OCI-LY7 (cell line): Measurements from ENCODE around the gene NCAPG. TPM values are rescaled to one million over a fixed set of nuclear protein-coding genes. Genes with fewer than 3 reads are reported as not detected.

Source experiments
- BruUV-seq: library from RNA; stranded (reverse); fragments of 400-500 nt; replicated peaks from 2 replicates; lab custom pipeline; 2021; lab: Mats Ljungman, UMichigan
- CTCF ChIA-PET: fragments of 300-600 bp; sonication (Branson Sonifier 250); formaldehyde crosslinking; loops from one replicate; lab custom pipeline; 2022; ENCODE audit warnings: antibody characterized with exemption; ENCODE audit not compliant: unreplicated experiment; lab: Charles Lee
- POLR2A ChIA-PET: fragments of 300-600 bp; sonication (Branson Sonifier 250); formaldehyde crosslinking; loops from one replicate; lab custom pipeline; 2022; ENCODE audit warnings: antibody characterized with exemption; lab: Charles Lee
- DNase-seq: peaks from one replicate; pipeline ENCODE4 v3.0.0-alpha.2; 2015; ENCODE audit warnings: low spot score
- H2AFZ ChIP-seq: fragments of 200-600 bp; sonication (generic), shearing (Covaris generic); 2 replicates; pipeline ENCODE4 v1.6.1; 2014; ENCODE audit warnings: mild to moderate bottlenecking, antibody characterized with exemption, low read length, moderate library complexity
- H3K27ac ChIP-seq: fragments of 200-600 bp; sonication (generic); 2 replicates; pipeline ENCODE4 v1.5.1; 2014; ENCODE audit warnings: mixed run types, low read depth, mild to moderate bottlenecking, moderate library complexity, low read length, inconsistent platforms; ENCODE audit not compliant: poor library complexity, severe bottlenecking
- H3K36me3 ChIP-seq: fragments of 200-600 bp; sonication (generic); 2 replicates; pipeline ENCODE4 v1.6.1; 2014; ENCODE audit warnings: mild to moderate bottlenecking, antibody characterized with exemption, low read length, moderate library complexity, mixed read lengths; ENCODE audit not compliant: insufficient read depth
- H3K4me1 ChIP-seq: fragments of 200-600 bp; sonication (generic); 2 replicates; pipeline ENCODE4 v1.5.1; 2014; ENCODE audit warnings: mild to moderate bottlenecking, low read length; ENCODE audit not compliant: insufficient read depth, poor library complexity, severe bottlenecking
- H3K4me2 ChIP-seq: fragments of 200-600 bp; sonication (generic); 2 replicates; pipeline ENCODE4 v1.6.1; 2014; ENCODE audit warnings: mild to moderate bottlenecking, low read length
- H3K4me3 ChIP-seq: fragments of 200-600 bp; sonication (generic); 2 replicates; pipeline ENCODE4 v1.5.1; 2014; ENCODE audit warnings: mild to moderate bottlenecking, low read depth, low read length; ENCODE audit not compliant: poor library complexity, severe bottlenecking
- H3K79me2 ChIP-seq: fragments of 200-600 bp; sonication (generic); 2 replicates; pipeline ENCODE4 v1.6.1; 2016; ENCODE audit warnings: low read depth, mild to moderate bottlenecking, low read length, moderate library complexity, mixed read lengths; ENCODE audit not compliant: insufficient read depth
- H3K9me2 ChIP-seq: fragments of 200-600 bp; sonication (generic); 2 replicates; pipeline ENCODE4 v1.6.1; 2016; ENCODE audit warnings: mild to moderate bottlenecking, low read length, mixed read lengths; ENCODE audit not compliant: insufficient read depth
- H3K9me3 ChIP-seq: fragments of 200-600 bp; sonication (generic); 2 replicates; pipeline ENCODE4 v1.6.1; 2014; ENCODE audit warnings: mild to moderate bottlenecking, mixed run types, low read length, mixed read lengths
- H4K20me1 ChIP-seq: fragments of 200-600 bp; sonication (generic); 2 replicates; pipeline ENCODE4 v1.6.1; 2014; ENCODE audit warnings: mild to moderate bottlenecking, antibody characterized with exemption, low read length, moderate library complexity, mixed read lengths; ENCODE audit not compliant: insufficient read depth
- EZH2phosphoT487 ChIP-seq: fragments of 200-600 bp; sonication (generic); IDR thresholded peaks from 2 replicates; pipeline ENCODE4 v1.6.1; 2018; ENCODE audit warnings: low read depth, borderline replicate concordance, mild to moderate bottlenecking, mixed run types, antibody characterized with exemption, low read length, moderate library complexity, mixed read lengths
- intact Hi-C: fragments of 100-400 bp; cut with micrococcal nuclease; formaldehyde crosslinking; loops from one replicate; pipeline ENCODE4 v1.10.0; 2022; ENCODE audit not compliant: unreplicated experiment
- total RNA-seq, 2 experiments: library from RNA; depleted of rRNA in 1 of 2; stranded (reverse); fragments of >200 nt in 1 of 2; shearing (Covaris generic) in 1 of 2; gene quantifications; 2 replicates each; pipeline ENCODE4 v1.2.3, GENCODE V29; 2014 to 2022
- TF ChIP-seq, protein P1 (sequence below): fragments of 200-600 bp; sonication (generic); conservative IDR thresholded peaks from 2 replicates; pipeline ENCODE4 v1.5.1; 2014; ENCODE audit warnings: mild to moderate bottlenecking, antibody characterized with exemption, low read length, moderate library complexity, mixed read lengths

NCAPG gene
- total RNA-seq, 2 experiments from 2014 or later = 57.5 to 95.4 TPM

DNA sequence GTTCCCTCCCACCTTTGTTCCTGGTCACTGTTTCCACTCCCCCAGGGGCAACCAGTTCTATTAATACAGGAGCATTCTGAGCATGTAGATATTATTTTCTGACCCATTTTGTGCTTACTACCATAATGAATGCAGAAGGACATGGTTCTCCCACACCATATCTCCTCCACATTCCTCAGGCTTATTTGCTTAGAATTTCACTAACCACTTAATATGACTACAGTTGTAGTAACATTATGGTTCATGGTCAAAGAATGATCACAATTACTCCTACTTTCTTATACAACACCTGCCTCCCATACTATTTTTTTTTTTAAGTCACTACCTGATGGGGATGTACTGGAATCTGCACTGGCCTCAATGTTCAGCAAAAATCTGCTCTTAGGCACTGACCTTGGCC, 21.8 kb upstream of the NCAPG start:
- H3K4me1 ChIP-seq = peaks cover 13% of the 10 kb centered on the region
- no peaks in the 10 kb centered on the region for H3K9me2 ChIP-seq
- BruUV-seq = no TSS peak
- no peaks in the 10 kb centered on the region; the same call in 1 of the 2 replicates for H3K9me3 ChIP-seq
- CTCF ChIA-PET = no interaction called here
- POLR2A ChIA-PET = no interaction called here
- H4K20me1 ChIP-seq = no peaks in the 10 kb centered on the region
- intact Hi-C loops = loop anchor here (5.0 kb wide), 1 partner anchor 247 kb away; no protein-coding TSS in a partner anchor
- H3K4me3 ChIP-seq = no peak overlapping the region
- peaks cover 29% of the 10 kb centered on the region for H3K36me3 ChIP-seq
- no peaks in the 10 kb centered on the region; the same call in 1 of the 2 replicates for H3K79me2 ChIP-seq
- TF ChIP-seq, protein P1, sequence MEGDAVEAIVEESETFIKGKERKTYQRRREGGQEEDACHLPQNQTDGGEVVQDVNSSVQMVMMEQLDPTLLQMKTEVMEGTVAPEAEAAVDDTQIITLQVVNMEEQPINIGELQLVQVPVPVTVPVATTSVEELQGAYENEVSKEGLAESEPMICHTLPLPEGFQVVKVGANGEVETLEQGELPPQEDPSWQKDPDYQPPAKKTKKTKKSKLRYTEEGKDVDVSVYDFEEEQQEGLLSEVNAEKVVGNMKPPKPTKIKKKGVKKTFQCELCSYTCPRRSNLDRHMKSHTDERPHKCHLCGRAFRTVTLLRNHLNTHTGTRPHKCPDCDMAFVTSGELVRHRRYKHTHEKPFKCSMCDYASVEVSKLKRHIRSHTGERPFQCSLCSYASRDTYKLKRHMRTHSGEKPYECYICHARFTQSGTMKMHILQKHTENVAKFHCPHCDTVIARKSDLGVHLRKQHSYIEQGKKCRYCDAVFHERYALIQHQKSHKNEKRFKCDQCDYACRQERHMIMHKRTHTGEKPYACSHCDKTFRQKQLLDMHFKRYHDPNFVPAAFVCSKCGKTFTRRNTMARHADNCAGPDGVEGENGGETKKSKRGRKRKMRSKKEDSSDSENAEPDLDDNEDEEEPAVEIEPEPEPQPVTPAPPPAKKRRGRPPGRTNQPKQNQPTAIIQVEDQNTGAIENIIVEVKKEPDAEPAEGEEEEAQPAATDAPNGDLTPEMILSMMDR = no peak
- TF ChIP-seq EZH2phosphoT487 = no peak
- H2AFZ ChIP-seq = no peak overlapping the region
- no peak for DNase-seq
- no peak overlapping the region for H3K4me2 ChIP-seq
- H3K27ac ChIP-seq = no peak overlapping the region

DNA sequence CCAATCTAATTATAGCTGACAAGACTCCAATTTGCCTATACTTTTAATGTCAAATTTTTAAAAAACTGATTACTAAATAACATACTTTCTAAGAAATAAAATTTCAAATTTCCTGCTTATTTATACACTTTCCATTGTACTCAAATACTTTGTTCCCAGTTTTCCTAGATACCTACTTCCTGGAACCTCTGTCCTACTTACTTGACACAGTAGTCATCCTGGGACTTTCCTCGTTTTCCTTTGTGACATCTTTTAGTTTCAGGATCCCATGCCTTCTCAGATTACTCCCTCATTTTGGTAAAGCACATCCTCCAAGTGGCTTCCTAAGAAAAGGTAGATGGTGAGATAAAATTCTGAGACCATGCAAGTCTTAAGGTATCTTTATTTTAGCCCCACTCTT, 16.0 kb upstream of the NCAPG start:
- H3K4me3 ChIP-seq = no peak overlapping the region
- no peak for DNase-seq
- intact Hi-C loops = no loop called here
- H4K20me1 ChIP-seq = no peaks in the 10 kb centered on the region
- BruUV-seq = no TSS peak
- no peaks in the 10 kb centered on the region; the same call in 1 of the 2 replicates for H3K9me3 ChIP-seq
- H2AFZ ChIP-seq = no peak overlapping the region
- H3K4me2 ChIP-seq = no peak overlapping the region
- H3K79me2 ChIP-seq = peaks cover 5% of the 10 kb centered on the region; the same call in 1 of the 2 replicates
- TF ChIP-seq, protein P1 = no peak
- no peak for TF ChIP-seq EZH2phosphoT487
- H3K9me2 ChIP-seq = no peaks in the 10 kb centered on the region
- no peaks in the 10 kb centered on the region for H3K4me1 ChIP-seq
- ChIA-PET CTCF (no interaction called here), POLR2A (interaction anchor here (2.1 kb wide), 1 partner anchor 10 kb away, joined by 10 read pairs; no protein-coding TSS in a partner anchor)
- H3K27ac ChIP-seq = no peak overlapping the region
- peaks cover 81% of the 10 kb centered on the region for H3K36me3 ChIP-seq

DNA sequence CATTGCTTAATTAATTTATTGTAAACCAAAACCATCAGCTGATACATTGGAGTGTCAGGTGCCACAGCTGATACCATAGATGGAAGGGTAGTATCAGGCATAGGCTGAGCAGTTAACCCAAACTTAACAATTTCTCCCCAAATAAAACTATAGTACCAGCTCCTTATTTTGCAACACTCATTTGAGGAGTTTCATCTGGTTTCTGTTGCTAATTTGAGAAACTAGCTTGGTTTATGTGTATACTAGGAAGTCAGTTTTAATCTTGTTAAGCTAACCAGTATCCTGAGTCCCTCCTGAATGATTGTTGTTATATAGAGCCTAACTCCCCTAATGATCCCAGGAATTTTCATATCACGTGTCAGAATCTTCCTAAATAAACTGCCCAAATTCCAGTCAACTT, 13.0 kb upstream of the NCAPG start:
- H3K36me3 ChIP-seq = peaks cover 91% of the 10 kb centered on the region
- no peak overlapping the region for H3K27ac ChIP-seq
- H3K9me2 ChIP-seq = no peaks in the 10 kb centered on the region
- ChIA-PET POLR2A (interaction anchor here (0.7 to 3.0 kb wide), 3 partner anchors 11 to 175 kb away, joined by 3 to 13 read pairs (median 5); partner anchors contain the start of gene DCAF16), CTCF (no interaction called here)
- no peak overlapping the region for H2AFZ ChIP-seq
- H3K79me2 ChIP-seq = peaks cover 27% of the 10 kb centered on the region; the same call in 1 of the 2 replicates
- intact Hi-C loops = no loop called here
- H3K4me2 ChIP-seq = no peak overlapping the region
- no peaks in the 10 kb centered on the region for H3K4me1 ChIP-seq
- DNase-seq = no peak
- no peak for TF ChIP-seq EZH2phosphoT487
- TF ChIP-seq, protein P1 = no peak
- no peaks in the 10 kb centered on the region; the same call in 1 of the 2 replicates for H3K9me3 ChIP-seq
- H3K4me3 ChIP-seq = no peak overlapping the region
- no peaks in the 10 kb centered on the region for H4K20me1 ChIP-seq
- no TSS peak for BruUV-seq
